IPS-NIHi11 (cell line): ENCODE data around the gene XRN2.

ENCODE experiments used
- DNase-seq: peaks from one replicate; pipeline ENCODE4 v3.0.0; 2012; ENCODE audit warnings: mixed read lengths, low spot score

Gene XRN2, protein sequence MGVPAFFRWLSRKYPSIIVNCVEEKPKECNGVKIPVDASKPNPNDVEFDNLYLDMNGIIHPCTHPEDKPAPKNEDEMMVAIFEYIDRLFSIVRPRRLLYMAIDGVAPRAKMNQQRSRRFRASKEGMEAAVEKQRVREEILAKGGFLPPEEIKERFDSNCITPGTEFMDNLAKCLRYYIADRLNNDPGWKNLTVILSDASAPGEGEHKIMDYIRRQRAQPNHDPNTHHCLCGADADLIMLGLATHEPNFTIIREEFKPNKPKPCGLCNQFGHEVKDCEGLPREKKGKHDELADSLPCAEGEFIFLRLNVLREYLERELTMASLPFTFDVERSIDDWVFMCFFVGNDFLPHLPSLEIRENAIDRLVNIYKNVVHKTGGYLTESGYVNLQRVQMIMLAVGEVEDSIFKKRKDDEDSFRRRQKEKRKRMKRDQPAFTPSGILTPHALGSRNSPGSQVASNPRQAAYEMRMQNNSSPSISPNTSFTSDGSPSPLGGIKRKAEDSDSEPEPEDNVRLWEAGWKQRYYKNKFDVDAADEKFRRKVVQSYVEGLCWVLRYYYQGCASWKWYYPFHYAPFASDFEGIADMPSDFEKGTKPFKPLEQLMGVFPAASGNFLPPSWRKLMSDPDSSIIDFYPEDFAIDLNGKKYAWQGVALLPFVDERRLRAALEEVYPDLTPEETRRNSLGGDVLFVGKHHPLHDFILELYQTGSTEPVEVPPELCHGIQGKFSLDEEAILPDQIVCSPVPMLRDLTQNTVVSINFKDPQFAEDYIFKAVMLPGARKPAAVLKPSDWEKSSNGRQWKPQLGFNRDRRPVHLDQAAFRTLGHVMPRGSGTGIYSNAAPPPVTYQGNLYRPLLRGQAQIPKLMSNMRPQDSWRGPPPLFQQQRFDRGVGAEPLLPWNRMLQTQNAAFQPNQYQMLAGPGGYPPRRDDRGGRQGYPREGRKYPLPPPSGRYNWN

DNA sequence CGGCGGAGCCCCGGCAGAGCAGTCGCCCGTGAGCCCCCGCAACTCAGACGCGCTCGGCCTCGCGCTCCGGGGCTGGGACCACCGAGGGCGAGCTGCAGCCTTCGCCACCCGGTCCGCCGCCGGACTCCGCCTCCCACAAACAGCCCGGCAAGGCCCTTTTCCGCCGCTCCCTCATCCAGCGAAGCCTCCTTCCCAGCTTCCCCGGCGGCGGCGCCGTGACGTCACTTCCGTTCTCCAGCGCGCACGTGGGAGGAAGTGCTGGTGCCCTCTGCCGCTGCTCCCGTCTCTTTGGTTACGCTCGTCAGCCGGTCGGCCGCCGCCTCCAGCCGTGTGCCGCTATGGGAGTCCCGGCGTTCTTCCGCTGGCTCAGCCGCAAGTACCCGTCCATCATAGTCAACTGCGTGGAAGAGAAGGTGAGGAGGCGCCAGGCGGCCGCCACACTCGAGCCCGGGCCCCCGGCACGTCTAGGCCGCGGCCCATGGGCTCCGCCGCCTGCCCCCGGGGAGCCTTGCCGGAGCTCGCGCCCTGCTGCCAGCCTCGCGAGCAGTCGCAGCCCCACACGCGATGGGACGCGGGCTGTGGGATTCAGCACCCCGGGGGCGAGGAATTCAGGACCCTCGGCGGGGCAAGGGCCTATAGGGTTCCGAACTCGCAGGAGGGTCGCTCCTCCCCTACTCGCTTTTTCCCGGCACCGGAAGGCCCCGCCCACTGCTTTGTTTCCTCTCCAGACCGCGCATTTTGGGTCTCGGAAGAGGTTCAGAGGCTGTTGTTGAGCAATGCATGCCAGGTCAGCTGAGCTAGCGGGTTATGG lies at the start of gene XRN2:
XRN2 (plus strand) TSS at position 271 of the 811 bp plus-strand sequence; CDS start at position 339, 68 bp downstream.
- peak; percentile 93 for DNase-seq

DNA sequence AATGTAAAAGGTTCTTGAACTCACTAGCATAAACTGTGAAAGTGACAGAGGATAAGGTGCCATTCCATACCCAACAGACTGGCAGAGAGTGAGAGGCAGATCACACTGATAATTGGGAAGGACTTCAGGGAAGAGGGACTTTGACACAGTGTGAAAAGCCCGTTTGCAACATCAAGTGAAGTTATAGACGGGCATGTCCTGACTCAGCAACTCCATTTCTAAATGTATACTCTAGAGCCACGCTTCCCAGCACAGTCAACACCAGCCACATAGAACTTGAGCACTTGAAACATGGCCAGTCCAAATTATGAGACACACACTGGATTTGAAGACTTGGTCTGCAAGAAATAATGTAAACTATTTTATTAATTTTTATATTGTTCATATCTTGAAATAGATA lies 45.9 kb upstream of the XRN2 start:
- no peak for DNase-seq

DNA sequence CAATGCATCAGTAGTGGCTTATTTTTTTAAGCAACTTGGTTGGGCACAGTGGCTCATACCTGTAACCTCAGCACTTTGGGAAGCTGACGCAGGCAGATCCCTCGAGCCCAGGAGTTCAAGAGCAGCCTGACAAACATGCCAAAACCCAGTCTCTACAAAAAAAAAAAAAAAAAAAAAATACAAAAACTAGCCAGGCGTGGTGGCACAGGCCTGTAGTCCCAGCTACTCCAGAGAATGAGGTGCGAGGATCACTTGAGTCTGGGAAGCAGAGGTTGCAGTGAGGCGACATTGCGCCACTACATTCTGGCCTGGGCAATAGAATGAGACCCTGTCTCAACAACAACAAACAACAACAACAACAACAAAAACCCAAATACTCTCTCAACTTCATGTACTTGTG lies 44.7 kb upstream of the XRN2 start:
- DNase-seq = no peak

DNA sequence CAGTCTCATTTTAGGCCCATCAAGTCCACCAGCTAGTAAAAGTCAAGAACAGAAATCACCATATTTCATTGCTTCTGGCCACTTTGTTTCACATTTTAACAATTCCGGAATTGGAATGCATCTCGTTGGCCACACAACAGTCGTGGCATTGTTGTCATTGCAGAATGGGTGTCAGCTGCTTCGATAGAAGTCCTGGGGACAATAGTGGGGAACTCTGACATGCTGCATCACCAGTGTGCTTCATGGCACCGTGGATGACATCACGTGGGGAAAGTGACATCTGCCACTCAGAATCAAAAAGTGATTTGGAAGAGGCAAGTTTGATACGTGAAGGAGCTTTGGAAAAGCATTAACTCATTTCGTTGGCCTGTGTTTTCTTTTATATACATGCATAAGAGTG lies 43.8 kb upstream of the XRN2 start:
- no peak for DNase-seq

DNA sequence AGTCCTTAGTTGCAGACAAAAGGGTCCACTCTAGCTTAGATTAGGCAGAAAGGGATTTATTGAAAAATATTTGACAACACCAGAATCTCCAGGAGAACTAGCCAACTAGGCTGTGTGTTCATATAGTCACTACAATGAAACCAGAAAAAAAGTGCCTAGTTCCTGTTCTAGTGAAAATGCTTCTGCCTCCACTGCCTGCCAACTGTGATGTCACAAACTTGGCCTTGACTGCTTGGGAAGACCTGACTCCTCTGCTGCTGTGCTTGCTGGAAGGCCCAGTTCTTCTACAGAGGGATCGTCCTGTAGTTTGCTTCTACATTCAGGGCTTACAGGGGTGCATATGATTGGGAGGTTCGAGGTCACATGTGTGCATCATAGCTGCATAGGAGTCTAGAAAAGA lies 40.3 kb upstream of the XRN2 start:
- no peak for DNase-seq

DNA sequence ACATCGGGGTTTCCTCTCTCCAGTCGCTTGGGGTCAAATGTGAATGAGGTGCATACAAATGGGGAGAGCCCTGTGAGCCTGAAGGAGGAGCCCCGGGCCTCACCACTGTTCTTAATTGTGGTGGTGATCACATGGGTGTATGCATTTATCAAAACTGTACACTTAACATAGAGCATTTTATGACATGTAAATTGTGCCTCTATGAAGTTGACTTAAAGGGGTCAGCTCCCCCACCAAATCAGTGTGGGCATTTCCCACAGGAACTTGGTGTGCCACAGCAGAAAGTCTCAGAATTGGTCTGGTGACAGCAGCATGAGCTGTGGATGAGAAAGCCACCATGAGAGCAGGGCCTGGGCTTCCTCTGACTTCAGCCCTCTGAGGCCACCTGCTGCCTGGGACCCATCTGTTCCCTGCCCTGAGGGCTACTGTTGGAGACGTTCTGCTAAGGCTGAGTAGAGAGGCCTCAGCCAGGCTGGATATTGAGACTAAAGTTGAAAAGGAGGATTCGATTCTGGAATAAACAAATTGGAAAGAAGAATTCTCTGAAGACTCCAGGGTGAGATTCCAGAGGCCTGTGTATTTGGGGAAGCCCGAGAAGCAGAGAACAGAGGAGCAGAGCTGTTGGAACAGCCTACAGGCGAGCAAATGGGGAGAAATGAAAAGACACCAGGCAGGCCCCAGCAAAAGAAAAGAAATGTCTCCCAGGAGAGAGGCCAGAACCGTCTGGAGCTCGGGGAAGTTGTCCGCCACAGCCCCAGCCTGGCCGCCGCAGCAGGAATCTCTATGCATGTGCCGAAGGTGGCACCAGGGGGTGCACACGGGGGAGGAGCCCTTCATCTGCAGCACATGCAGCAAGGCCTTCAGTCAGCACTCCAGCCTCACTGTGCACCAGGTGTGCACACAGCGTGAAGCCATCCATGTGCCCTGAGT lies 37.6 kb upstream of the XRN2 start:
- no peak for DNase-seq

DNA sequence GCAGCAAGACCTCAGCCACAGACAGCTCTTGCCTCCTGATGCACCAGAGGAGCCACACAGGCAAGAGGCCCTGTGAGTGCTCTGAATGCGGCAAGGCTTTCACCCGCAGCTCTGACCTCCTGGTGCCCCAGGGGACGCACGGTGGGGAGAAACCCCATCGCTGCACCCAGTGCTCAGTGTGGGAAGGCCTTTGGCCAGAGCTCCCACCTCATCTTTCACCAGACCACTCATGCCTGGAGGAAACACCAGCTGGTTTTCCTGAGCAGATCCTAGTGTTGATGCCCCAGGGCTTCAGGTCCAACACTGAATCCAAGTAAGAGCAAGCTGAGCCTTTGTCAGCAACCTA lies 37.0 kb upstream of the XRN2 start:
- DNase-seq = no peak

DNA sequence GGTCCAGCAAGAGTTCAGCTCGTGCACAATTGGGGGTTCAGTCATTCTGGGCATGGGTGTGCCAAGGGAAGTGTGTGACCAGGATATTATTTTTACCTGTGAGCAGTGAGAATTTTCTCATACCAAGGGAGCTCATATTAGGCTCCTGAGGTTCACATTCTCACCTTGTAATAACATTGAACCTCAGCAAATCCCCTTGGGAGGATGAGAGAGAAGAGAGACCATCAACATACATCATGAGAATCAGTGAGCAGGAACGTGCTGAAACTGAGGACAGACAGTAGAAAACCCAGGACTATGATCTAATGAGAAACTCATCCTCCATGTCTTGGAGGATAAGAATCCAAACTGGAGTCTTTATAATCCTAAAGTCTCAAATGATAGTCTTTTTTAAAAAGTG lies 33.4 kb upstream of the XRN2 start:
- DNase-seq = no peak

DNA sequence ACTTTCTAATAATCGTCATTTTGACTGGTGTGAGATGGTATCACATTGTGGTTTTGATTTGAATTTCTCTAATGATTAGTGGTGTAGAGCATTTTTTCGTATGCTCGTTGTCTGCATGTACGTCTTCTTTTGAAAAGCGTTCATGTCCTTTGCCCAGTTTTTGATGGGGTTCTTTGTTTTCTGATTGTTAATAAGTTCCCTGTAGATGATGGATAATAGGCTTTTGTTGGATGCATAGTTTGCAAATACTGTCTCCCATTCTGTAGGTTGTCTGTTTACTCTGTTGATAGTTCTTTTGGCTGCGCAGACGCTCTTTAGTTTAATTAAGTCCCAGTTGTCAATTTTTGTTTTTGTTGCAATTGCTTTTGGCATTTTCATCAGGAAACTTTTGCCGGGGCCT lies 32.3 kb upstream of the XRN2 start:
- no peak for DNase-seq

DNA sequence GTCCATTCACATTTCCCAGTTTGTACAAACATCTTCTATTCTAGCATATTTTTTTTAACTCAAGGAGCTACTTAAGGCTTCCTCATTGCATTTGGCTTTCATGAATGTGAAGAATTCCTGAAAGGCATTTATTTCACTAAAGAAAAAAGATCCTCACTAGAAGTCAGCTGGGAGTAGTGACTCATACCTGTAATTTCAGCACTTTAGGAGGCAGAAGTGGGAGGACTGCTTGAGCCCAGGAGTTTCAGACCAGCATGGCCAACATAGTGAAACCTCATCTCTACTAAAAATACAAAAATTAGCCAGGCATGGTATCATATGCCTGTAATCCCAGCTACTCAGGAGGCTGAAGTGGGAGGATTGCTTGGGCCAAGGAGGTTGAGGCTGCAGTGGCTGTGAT lies 30.9 kb upstream of the XRN2 start:
- DNase-seq = no peak

DNA sequence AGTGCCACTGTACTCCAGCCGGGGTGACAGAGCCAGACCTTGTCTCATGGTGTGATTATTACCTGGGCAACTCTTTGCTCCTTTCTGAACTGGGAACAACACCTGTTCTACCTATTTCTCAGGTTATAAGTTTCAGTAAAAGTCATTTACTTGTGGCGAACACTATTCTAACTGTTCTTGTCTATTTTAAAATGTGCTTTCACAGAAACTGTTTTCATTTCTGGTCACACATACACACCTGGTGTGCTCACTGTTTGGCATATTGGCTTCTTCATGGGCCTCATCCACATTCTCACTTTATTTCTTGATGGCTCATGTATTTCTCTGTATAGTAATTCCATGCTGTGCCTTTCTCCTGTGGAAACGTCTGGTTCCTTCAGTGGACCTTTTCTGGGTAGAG lies 30.5 kb upstream of the XRN2 start:
- DNase-seq = no peak

DNA sequence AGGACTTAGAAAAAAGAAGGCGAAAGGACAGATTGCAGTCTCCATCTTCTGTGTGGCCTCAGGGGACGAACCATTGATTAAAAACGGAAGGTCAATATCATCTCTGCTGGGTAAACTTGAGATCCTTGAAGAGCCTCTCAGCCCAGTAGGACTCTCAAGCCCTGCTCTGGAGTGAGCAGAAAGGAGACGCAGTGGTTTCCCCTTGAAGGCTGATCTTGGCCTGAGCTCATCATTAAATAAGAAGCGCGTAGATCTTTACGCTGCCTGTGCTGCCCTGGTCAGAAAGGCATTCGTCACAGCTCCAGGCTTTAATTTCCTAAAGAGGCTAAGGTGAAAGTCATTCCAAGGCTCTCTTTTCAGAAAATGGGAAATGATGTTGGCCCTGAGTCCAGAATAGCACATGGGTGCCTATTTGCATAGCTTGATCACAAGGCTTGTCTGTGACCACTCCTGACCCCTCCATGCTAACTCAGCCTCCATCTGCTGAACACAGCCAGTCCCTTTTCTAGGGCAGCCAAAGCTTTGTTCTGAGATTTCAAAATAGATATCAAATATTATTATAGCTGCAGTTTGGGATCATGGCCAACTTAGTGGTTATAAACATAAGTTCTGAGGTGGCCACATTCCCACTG lies 29.3 kb upstream of the XRN2 start:
- no peak for DNase-seq

DNA sequence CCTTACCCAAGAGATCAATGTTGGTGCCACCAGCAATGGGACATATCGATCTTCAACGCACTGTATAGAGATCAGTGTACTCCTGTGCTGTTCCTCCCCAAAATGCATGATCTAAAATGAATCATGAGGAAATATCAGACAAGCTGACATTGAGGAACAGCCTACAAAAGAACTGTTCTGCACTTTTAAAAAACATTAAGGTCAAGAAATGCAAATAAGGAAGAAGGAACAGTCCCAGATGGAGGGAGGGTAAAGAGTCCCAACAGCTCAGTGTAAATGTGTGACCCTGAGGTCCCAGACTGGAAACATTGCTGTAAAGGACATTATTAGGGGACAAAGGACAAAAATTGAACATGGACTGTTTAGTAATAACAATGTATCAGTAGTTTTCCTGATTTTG lies 24.3 kb upstream of the XRN2 start:
- DNase-seq = no peak

DNA sequence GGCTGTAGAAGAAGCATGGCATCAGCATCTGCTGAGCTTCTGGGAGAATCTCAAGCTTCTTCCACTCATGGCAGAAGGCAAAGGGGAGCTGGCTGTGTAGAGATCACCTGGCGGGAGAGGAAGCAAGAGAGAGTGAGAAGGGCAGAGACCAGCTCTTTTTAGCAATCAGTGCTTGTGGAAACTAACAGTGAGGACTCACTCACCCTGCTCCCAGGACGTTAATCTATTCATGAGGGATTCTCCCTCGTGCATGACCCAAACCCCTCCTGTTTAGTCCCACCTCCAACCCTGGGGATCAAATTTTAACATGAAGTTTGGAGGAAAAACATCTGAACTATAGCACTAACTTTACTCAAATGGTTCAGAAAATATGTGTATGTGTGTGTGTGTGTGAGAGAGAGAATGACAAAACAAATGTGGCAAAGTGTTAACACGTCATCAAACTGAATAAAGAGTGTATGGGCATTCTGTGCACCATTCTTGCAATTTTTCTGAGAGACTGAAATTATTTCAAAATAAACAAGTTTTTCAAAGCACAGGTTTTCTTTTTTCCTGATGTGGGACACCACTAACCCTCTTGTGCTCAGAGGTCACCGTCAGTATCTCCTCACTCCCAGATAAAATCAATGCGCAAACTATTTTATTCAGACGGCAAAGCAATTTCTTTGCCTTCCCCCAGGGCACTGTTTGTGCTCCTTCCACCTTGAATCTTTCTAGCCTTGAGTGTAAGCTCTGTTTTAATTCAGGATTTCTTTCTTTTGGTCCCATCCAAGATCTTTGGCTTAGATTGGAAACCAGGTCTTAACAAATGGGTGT lies 23.2 kb upstream of the XRN2 start:
- DNase-seq = no peak

DNA sequence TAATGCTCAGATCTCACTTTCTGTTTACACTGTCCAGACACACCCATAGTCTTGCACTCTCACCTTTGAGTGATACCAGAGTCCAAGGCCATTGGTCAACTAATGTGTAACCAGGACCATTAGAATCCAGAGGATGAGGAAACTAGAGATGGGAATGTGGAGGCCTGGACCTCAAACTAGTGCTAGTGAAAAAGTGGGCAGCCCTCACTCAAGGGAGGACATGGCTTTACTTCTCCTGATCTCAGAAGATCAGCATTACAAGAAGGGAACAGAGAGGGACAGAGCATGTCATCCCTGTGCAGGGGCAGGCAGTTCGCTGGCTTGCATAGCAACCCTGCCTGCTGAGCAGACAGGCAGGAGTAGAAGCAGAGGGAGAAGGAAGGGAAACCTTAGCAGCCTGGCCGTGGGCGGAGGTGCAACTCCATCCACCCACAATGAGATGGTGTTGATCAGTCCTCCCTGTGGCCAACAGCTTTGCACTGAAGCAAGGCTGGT lies 22.6 kb upstream of the XRN2 start:
- DNase-seq = no peak

DNA sequence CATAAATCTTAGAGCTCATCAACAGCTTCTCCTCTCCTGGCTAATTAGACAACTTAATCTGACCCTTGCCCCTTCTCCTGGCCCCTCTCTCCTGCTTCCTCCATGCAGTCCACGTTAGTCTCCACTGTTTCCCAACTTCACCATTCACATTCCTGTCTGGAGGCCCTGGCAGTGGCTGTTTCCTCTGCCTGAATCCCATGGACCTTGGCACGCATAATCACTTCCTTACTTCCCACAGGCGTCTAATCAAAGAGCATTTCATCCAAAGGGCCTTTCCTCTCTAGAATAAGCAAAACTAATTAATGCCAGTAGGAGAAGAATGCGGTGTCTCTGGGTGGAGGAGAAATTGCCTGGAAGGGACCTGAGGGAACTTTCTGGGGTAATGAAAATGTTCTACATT lies 16.4 kb upstream of the XRN2 start:
- no peak for DNase-seq

DNA sequence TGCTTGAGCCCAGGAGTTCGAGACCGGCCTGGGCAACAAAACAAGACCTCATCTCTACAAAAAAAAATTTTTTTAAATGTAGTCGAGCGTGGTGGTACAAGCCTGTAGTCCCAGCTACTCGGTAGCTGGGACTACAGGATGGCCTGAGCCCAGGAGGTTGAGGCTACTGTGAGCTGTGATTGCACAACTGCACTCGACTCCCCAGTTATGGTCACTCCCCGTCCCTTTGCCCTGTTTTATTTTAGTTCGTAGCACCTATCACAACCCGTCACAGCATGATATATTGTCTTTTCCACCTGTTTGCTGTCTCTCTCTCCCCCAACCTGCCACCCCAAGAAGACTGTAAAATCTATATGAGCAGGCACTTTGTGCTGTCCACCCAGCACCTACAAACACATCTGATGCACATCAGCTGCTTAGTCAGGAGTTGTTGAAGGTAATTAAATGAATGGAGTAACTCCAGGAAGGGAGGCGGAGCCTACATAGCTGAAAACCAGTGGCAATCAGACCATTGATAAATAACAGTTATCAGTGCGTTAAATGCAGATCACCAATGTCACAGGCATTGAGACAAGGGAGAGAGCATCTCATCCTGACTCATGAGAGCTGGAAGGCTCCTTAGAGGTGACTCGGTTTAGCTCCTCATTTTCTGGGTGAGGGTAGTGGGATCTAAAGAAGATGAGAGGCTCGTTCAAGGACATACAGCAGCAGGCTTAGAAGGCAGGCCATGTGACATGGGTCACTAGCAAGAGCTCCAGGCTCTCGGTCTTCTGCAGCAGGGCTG lies 14.4 kb upstream of the XRN2 start:
- no peak for DNase-seq

DNA sequence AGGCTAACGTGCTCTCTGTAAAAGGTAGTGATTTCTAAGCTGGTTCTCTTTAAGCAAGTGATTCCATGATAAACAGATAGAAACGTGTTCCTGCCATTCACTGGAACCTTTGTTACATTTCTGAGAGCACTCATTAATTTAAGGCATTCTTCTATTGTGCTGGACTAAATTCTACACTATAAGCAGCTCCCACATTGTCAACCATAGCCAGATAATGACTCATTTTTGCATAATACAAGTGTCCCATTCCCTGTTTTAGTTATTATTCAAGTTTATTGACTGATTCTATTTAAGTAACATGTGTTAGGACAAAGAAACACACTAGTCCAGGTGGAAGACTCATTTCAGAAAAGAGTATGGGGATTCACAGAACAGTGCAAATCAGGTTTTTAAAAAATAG lies 13.5 kb upstream of the XRN2 start:
- DNase-seq = no peak

DNA sequence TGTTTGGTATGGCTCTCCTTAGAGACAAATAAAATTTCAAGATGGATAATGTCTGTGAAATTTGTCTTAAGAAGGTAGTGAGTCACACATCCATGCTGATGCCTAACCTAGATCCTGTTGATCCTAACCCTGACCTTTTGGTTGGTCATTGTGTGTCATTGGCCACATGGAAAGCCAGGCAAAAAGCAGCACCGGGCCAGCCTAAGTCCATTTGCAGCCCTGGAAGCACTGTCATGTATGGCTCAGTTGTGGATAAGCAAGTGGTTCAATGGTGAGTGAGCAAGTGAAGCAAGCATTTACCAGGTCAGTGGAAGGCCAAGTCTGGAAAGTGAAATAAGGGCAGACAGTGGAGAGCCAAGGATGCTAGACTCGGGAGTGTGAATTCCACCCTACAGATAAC lies 12.1 kb upstream of the XRN2 start:
- DNase-seq = no peak
